HT1080 (cell line): Measurements from ENCODE around the gene TMEM26. TPM values are rescaled to one million over a fixed set of nuclear protein-coding genes. Genes with fewer than 3 reads are reported as not detected.

Source experiments
- DNase-seq: peaks from one replicate; pipeline ENCODE4 v3.0.0-alpha.2; 2015; ENCODE audit warnings: low read depth
- total RNA-seq: library from RNA; depleted of rRNA; stranded (reverse); fragments of >200 nt; shearing (Covaris generic); gene quantifications from 2 replicates; pipeline ENCODE4 v1.2.3, GENCODE V29; 2014

The TMEM26 gene
- total RNA-seq, 1 experiment from 2014 or later = not detected

DNA sequence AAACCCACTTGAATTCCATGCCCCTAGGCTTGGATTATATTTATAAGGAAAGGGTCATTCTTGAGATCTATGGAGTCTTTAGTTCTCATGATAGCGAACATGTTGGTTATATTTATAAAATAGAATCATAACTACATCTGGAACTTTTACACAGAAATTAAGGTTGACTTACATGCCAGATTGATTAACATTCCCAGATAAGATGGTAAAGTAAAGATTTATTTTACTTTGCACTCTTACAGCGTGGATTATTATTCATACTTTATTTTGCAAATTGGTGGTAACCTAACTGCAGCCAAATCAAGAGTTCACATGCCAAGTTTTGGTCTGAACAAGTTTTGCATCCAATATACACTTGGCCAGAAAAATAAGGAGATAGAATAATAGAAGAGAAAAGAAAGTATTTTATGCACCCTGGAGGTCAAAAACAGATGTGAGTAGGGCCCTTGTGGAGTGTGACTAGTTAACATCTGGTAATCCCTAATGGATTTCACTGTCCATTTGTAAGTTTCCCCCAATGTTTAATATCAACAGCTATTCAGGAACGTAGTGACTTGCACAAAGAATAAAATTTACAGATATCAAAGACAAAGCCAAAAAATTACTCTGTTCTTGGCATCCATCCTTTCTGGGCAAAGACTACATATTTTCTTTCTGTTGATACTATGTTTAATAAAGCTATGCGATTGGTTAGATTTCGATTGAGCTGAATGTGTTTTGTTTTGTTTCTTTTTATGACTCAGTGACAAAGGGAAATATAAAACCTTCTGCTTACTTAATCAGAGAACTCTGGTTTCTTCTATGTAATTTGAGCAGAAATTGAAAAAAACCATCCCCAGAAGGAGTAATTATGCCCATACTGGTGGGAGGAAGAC lies 10.1 kb upstream of the TMEM26 start:
- DNase-seq = no peak

GRCh38 chr10:61460835-61461234 lies 7.7 kb upstream of the TMEM26 start:
- DNase-seq = no peak

- DNase-seq = no peak
Observed at GRCh38 chr10:61458031-61458430, 4.8 kb upstream of the TMEM26 start.

DNA sequence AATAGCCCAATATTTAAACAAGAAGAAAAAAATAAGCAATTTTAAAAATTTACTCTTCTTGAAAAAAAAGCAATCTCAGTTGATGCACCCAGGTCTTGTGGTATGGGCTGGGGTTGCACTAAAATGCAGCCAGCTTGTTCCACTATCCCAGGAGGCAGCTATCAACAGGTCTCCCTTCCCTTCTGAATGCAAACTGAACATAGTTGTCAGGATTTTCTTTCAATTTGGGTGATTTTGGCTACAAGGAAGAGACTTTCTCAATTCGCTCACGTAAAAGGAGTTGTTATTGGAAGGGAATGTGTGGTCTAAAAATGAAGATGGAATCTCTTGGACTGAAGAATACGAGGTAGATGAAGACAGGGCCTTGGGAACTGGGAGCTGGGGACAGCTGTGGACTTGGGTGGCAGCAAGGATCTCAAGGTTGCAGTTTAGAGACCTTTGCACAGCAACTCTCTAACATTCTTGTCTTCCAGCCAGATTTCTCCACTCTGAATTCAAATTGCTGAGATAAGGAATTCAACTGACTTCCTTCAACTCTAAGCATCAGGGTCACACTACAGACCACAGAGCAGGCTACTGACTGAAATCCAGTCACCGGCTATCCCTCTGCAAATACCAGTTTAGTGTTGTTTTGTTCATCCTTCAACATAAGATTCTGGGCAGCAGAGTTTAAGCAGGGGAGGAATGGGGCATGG lies 3.1 kb upstream of the TMEM26 start:
- no peak for DNase-seq

- DNase-seq = no peak
Observed at GRCh38 chr10:61455656-61456055, 2.5 kb upstream of the TMEM26 start.

DNA sequence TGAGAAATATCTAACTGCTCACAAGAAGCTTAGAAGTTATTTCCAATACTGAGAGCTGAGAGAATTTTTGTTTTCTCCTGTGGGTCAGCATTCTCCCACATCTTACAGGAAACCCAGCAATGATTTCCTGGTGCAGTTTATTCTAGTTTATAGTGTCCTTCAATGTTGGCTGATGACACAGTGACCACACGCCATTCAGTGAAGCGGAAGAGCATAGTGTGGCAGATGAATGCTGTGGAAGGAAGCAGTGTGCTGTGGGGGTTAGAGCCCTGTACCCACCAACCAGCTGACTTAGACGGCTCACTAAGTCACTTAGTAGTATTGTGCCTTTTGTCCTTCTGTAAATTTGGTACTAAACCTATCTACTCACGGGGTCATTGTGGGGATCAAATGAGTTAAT lies 1.4 kb upstream of the TMEM26 start:
- DNase-seq = no peak

- no peak for DNase-seq
Observed at GRCh38 chr10:61452151-61452651, 980 bp downstream of the TMEM26 start.

- no peak for DNase-seq
Observed at GRCh38 chr10:61451357-61451756, 1.8 kb downstream of the TMEM26 start.

- no peak for DNase-seq
Observed at GRCh38 chr10:61448841-61449600, 4.2 kb downstream of the TMEM26 start.

GRCh38 chr10:61448091-61448490 lies 5.1 kb downstream of the TMEM26 start:
- no peak for DNase-seq

DNA sequence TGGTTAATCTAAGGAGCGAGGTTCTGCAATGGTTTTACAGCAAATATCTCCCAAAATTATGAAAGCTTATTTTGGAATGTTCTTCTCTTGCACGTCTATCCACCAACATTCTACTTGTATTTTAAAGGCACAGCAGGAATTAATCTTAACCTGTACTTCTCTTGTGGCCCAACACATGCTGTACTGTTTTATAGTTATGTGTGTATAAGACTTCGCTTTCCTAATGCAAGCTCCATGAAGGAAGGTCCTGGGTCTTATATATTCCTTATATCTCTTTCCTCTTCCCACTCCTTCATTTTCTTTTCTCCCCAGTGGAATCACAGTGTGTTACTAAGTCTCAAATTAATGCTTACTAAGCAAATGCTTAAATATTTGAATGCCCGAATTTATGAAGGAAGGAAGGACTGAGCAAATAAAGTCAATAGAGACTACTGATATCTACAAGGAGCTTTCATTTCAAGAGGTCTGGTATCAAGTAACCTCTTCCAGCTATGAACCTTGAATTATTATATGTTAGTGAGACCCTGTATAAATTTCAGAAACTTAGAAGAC lies 14.0 kb downstream of the TMEM26 start:
- no peak for DNase-seq

DNA sequence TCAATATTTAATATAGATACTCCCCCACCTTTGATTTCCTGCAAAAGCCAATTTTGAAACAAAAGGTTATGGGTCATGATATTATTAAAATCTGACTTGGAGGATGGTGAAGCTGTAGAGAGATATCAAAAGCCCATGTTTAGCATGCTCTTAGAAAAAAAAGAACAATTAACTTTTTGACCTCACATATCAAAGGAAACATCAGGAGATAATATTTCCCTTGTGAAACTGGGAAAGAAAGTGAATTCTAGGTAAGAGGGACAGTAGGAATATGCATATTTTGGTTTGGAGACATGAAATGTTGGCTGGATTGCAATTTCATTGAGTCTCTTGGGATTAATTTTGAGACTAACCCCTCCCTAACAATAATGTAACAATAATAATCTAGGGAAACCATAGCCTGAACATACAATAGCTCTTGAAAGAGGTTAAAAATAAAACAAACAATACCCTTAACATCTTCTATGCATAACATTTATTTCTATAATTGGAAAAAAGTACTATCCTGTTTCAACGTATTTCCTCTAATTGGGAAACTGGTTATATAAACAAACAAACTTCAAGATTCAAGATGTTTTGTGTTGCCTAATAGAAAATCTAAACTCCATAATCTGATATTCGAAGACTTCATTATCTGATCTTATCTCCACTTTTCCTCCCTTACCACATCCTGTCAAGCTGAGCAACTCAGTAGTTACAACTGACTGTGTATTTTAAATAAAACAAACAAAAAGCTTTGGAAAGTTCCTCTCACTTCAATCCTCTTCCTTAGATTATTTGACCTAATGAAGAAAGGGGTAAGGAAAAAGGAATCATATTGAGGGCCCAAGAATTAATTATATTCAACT lies 14.8 kb downstream of the TMEM26 start:
- DNase-seq = peak; percentile 29

DNA sequence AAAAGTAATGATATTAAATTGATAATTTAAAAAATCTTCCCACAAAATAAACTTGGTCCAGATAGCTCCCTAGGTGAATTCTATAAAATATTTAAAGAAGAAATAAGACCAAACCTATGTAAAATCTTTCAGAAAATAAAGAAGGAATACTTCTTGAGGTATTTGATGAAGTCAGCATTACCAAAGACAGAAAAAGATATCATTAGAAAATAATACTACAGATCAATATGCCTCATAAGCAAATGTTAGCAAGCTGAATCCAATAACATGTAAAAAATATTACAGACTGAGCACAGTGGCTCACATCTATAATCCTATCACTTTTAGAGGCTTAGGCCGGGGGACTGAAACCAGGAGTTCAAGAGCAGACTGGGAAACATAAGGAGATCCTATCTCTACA lies 30.0 kb downstream of the TMEM26 start:
- no peak for DNase-seq

GRCh38 chr10:61417661-61418060 lies 35.5 kb downstream of the TMEM26 start:
- DNase-seq = no peak

DNA sequence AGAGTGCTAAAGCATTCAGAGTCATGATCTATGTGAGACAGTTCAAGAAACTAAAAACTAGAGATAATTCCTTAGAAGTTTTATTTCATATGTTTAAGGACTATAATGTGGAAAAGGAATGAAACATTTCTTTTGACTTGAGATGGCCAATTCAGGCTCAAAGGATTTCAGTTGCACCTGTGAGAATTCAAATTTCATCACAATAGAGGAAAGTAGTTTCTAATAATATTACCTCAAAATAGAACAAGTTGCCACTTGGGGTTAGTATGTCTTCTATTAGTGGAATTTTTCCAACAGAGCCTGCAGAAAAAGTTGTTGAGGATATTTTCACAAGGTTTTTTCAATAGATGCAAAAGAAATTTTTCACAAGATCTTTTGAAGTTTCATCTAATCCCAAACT lies 37.4 kb downstream of the TMEM26 start:
- DNase-seq = no peak

DNA sequence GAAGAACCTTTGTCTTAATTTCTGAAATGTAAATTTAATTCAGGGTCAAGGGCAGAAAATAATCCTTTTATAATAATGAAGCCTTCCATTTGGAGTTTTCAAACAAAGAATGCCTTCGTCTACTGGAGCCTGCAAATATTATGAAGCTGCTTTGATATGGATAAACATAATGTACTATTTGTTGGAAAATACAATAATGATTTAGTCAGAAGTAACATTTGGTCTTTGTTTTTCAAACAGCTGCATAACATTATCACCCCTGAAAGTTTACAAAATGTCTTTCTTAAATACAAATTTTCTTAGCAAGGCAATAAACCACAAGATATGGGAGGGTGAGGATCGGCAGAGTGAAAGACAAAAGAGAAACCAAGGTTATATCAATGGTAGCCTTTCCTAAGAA lies 41.5 kb downstream of the TMEM26 start:
- no peak for DNase-seq

DNA sequence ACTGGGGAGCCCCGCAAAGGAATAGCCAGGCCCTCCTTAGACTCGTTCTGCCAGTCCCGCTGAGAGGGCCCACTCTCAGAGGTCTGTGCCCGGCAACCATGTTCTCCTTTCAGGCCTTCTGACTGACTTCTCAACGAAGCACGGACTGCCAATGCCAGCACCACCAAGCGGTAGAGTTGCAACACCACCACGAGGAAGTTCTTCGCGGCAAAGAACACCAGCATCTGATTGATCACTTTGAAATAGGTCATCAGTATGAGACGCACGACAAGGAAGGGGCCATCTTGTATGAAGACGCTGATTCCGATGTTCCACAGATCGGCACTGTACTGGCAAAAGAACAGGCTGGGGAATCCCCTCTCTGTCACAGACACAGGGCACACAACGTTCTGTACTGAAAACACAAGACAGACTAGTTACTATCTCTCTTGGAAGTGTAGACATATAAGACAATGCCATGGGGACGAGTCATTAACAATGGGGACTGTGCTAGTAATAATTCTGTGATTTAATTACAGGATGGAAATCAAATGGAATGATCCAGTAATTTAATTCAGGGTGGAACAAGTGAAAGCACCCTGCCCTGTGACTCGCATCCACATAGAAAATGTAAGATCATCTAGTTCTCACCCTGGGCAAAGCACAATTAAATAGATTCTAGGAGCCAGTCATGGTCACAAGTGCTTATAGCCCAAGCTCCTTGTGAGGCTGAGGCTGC lies 42.7 kb downstream of the TMEM26 start:
- DNase-seq = no peak

DNA sequence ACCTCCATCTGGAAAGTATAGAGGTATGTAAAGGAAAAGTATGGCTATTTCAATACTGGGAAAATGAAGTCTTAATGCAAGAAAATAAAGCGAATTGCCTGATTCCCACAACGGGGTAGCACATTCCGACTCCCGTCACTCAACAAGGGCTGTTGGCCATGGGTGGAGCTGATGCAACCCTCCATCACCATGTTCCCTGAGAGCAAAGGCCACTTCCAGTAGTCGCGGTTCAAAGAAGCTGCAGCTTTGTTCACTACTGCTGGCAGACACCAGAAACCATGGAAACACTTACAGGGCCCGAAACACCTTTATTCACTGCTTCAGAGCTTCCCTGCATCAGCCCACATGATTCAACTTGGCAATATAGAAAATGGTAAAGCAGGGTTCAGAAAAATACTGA lies 44.0 kb downstream of the TMEM26 start:
- DNase-seq = no peak

- DNase-seq = no peak
Observed at GRCh38 chr10:61408105-61408504, 45.1 kb downstream of the TMEM26 start.

- DNase-seq = no peak
Observed at GRCh38 chr10:61406736-61407135, 46.4 kb downstream of the TMEM26 start.
